Measurements from ENCODE around the gene CTU1. TPM values are rescaled to one million over a fixed set of nuclear protein-coding genes. Genes with fewer than 3 reads are reported as not detected.
A peak's percentile ranks its signal among the peaks of the same experiment; 100 is the strongest.

CTU1 gene
- total and polyA plus RNA-seq, 10 donors, result 1.1 to 8.2 (median 6.0) TPM

DNA sequence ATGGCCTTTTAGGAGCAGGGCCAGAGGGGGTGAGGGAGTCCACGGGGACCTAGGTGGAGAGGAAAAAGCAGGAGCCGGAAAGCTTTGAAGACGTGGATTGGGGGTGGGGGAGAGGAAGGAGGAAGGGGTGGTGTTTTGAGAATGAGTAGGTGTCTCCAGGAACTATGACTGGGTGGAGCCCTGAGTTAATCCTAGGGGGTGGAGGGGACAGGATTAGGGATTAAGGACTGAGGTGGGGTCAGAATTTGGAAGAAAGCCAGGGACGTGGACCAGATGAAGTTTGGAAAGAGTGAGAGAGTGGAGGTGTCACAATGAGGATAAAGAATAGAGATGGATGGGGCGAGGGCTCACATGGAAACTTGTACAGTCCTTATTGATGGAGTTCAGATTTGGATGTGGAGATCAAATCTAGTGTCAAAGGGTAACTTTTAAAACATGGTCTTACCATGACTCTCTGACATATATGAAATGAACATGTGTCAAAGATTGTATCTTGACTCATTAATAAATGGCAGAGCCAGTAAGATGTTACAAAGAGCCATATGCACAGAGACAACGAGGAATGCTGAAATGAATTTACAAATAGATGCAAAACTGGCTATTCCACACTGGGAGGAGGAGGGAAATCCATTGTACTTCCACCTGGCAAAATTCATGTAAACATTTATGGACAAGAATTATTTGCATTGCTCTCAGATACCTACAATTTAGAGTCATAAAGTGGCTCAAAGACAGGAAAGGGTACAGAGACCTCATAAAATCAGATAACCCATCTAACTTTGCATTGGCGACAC lies 41.6 kb downstream of the CTU1 start:
- Histone ChIP-seq H3K36me3 (no peaks in the 10 kb centered on the region), H3K4me3 (no peak overlapping the region), H3K27ac (no peak overlapping the region), H3K27me3 (replicated peaks in 1 of 7) (peaks cover 0 to 62% (median 25%) of the 10 kb centered on the region in 7 donors), H3K4me1 (peaks cover 0 to 11% (median 6%) of the 10 kb centered on the region in 6 donors), H3K9me3 (no peaks in the 10 kb centered on the region)
- intact Hi-C loops (cut with DNase I; ENCODE audit: low total_unique reads), result no loop called here
- 59 to 70% (median 62%) methylated on average over 7 of the region's 7 CpGs for WGBS, 5 donors
- no peak for DNase-seq
- TF ChIP-seq POLR2AphosphoS5 (IDR thresholded peaks at IDR 0.05) (no peak), POLR2A (IDR thresholded peaks at IDR 0.05) (no peak)
- TF ChIP-seq, protein P1, sequence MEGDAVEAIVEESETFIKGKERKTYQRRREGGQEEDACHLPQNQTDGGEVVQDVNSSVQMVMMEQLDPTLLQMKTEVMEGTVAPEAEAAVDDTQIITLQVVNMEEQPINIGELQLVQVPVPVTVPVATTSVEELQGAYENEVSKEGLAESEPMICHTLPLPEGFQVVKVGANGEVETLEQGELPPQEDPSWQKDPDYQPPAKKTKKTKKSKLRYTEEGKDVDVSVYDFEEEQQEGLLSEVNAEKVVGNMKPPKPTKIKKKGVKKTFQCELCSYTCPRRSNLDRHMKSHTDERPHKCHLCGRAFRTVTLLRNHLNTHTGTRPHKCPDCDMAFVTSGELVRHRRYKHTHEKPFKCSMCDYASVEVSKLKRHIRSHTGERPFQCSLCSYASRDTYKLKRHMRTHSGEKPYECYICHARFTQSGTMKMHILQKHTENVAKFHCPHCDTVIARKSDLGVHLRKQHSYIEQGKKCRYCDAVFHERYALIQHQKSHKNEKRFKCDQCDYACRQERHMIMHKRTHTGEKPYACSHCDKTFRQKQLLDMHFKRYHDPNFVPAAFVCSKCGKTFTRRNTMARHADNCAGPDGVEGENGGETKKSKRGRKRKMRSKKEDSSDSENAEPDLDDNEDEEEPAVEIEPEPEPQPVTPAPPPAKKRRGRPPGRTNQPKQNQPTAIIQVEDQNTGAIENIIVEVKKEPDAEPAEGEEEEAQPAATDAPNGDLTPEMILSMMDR (IDR thresholded peaks at IDR 0.05 in 8 of 11, conservative IDR thresholded peaks at IDR 0.05 in 3 of 11), result no peak

DNA sequence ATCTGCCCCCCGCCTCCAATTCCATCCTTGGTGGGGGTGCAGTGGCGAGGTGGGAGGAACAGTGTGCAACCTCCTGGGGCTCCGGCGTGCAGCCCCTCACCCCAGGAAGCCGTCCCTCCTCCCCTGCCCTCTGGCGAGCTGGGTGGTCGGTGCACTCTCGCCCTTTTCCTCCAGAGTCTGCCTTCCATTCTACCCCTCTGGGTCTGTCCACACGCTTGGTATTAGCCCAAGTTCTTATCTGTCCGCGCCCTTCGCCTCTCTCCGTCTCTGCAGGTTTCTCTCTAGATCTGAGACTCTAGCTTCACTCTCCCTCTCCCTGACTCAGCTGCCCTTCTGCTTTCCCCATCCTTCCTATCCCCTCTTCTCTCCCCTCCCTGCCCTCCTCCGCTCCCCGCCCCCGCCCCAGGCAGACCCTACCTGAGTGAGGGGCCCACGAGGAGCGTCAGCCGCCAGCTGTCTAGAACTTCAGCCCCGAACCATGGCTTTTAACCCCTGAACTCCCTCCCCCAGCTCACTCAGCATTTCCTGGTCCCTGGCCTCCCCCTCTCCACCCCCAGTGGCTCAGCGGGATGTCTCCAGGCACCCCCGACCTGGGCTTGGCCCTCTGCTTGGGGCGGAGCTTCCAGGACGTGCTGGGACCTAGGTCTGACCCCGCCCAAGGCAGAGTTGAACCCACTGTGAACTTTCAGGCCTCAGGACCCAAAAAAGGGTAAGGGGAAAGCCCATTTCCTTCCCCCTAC lies 42.8 kb downstream of the CTU1 start:
- 13 to 16% (median 14%) methylated on average over 25 of the region's 25 CpGs for WGBS, 5 donors
- Histone ChIP-seq H3K27me3 (replicated peaks in 1 of 7) (peaks cover 0 to 72% (median 25%) of the 10 kb centered on the region in 7 donors), H3K4me3 (peak overlapping the region in 4 of 8 donors; percentile 5 to 50 (median 14)), H3K36me3 (no peaks in the 10 kb centered on the region), H3K27ac (no peak overlapping the region), H3K4me1 (peaks cover 0 to 11% (median 6%) of the 10 kb centered on the region in 6 donors), H3K9me3 (no peaks in the 10 kb centered on the region)
- TF ChIP-seq POLR2A (IDR thresholded peaks at IDR 0.05) (no peak), POLR2AphosphoS5 (IDR thresholded peaks at IDR 0.05) (no peak)
- TF ChIP-seq, protein P1 (IDR thresholded peaks at IDR 0.05 in 8 of 11, conservative IDR thresholded peaks at IDR 0.05 in 3 of 11), result no peak
- no peak for DNase-seq
- intact Hi-C loops (cut with DNase I; ENCODE audit: low total_unique reads), result no loop called here

DNA sequence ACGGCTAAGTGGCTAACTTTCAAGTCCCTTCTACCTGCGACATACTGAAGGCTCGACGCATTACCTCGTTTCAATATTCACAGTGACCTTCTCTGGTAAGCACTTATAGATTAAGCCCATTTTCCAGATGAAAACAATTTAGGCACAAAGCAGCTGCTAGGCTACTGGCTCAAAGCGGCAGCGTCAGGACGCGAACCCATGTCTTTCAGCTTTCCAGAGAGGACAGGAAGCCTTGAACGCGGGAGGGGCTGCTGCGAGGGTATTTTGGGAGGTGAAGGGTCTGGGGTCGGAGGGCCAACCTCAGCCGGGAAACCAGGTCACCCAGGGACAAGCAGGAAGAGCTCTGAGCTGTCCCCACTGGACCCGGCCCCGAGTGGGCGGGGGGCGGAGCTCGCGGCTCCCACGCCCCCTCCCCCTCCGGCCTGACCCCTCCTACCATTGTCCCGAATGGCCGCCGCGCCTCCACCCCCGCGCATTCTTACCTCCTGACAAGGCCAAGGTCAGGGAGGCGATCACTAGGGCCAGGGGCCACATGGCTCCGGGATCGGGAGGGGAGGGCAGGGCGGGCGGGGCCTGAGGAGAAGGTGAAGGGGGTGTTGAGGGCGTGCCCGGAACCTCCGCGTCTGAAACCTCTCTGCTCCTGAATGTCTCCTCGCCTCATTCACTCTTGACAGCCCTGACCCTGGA lies 43.5 kb downstream of the CTU1 start, which contains the start of gene KLK13:
Gene KLK13, minus strand, starts transcription at position 559 of the 687 bp plus-strand sequence. Its CDS starts 25 bp downstream, at position 534.
- no peaks in the 10 kb centered on the region for H3K36me3 ChIP-seq
- peaks cover 0 to 78% (median 25%) of the 10 kb centered on the region in 7 donors for H3K27me3 ChIP-seq (replicated peaks in 1 of 7)
- DNase-seq, result no peak
- peaks cover 0 to 11% (median 6%) of the 10 kb centered on the region in 6 donors for H3K4me1 ChIP-seq
- 13 to 18% (median 16%) methylated on average over 29 to 38 of the region's 38 CpGs for WGBS, 5 donors
- H3K4me3 ChIP-seq, result peak within 1 kb of the TSS in 5 of 8 donors; percentile 5 to 50 (median 9)
- intact Hi-C loops (cut with DNase I; ENCODE audit: low total_unique reads), result no loop called here
- H3K27ac ChIP-seq, result no peak within 1 kb of the TSS
- TF ChIP-seq POLR2A (IDR thresholded peaks at IDR 0.05) (no peak), POLR2AphosphoS5 (IDR thresholded peaks at IDR 0.05) (no peak)
- TF ChIP-seq, protein P1 (IDR thresholded peaks at IDR 0.05 in 8 of 11, conservative IDR thresholded peaks at IDR 0.05 in 3 of 11), result no peak
- no peaks in the 10 kb centered on the region for H3K9me3 ChIP-seq
